GM19025 (cell line): ENCODE results near the gene ADIPOR2.
"Not testable (repeated sequence)": the region's sequence is repeated elsewhere in the genome, so short reads cannot be mapped to it uniquely, and the experiment has no call there.

Source experiments
- ATAC-seq: cut with Tn5 transposase; IDR thresholded peaks from one replicate; pipeline ENCODE4 v1.9.1; 2021; ENCODE audit warnings: mild to moderate bottlenecking, low read depth, moderate library complexity; ENCODE audit not compliant: unreplicated experiment

Gene ADIPOR2

GRCh38 chr12:1809591-1810190 lies 118.8 kb downstream of the ADIPOR2 start:
- no peak for ATAC-seq

GRCh38 chr12:1810201-1810930 lies 119.5 kb downstream of the ADIPOR2 start:
- ATAC-seq: no peak

- ATAC-seq: no peak
Measured at GRCh38 chr12:1810931-1811280, 120.0 kb downstream of the ADIPOR2 start.

GRCh38 chr12:1811281-1811947 lies 120.5 kb downstream of the ADIPOR2 start:
- no peak for ATAC-seq

- ATAC-seq: no peak
Measured at GRCh38 chr12:1811948-1812291, 121.0 kb downstream of the ADIPOR2 start.

GRCh38 chr12:1812650-1813302 lies 121.9 kb downstream of the ADIPOR2 start:
- ATAC-seq: no peak

- no peak for ATAC-seq
Measured at GRCh38 chr12:1814266-1814665, 123.4 kb downstream of the ADIPOR2 start.

GRCh38 chr12:1815108-1815507 lies 124.2 kb downstream of the ADIPOR2 start:
- no peak for ATAC-seq

GRCh38 chr12:1815814-1816729 lies 125.2 kb downstream of the ADIPOR2 start:
- no peak for ATAC-seq

- ATAC-seq: no peak
Measured at GRCh38 chr12:1816730-1817348, 126.0 kb downstream of the ADIPOR2 start.

GRCh38 chr12:1817928-1818327 lies 127.1 kb downstream of the ADIPOR2 start:
- not testable (repeated sequence) for ATAC-seq

GRCh38 chr12:1819050-1819449 lies 128.2 kb downstream of the ADIPOR2 start:
- no peak for ATAC-seq

GRCh38 chr12:1819571-1819970 lies 128.7 kb downstream of the ADIPOR2 start:
- no peak for ATAC-seq

- no peak for ATAC-seq
Measured at GRCh38 chr12:1820191-1820895, 129.5 kb downstream of the ADIPOR2 start, which contains the start of gene LRTM2. Gene LRTM2, plus strand, starts transcription at chr12:1820565. Its CDS starts 7,584 bp downstream, at chr12:1828149.

GRCh38 chr12:1820896-1821291 lies 130.0 kb downstream of the ADIPOR2 start:
- no peak for ATAC-seq

GRCh38 chr12:1821805-1822204 lies 130.9 kb downstream of the ADIPOR2 start:
- no peak for ATAC-seq

- ATAC-seq: no peak
Measured at GRCh38 chr12:1822699-1823098, 131.8 kb downstream of the ADIPOR2 start.

GRCh38 chr12:1823237-1823636 lies 132.4 kb downstream of the ADIPOR2 start:
- ATAC-seq: no peak

GRCh38 chr12:1825382-1826102 lies 134.7 kb downstream of the ADIPOR2 start:
- no peak for ATAC-seq
